ENCODE measurements around the gene SYTL2.

- TF ChIP-seq CTCF (conservative IDR thresholded peaks at IDR 0.05; ENCODE audit: low read depth in 2 of 2) (no peak), REST (IDR thresholded peaks at IDR 0.05; ENCODE audit: unreplicated experiment) (no peak), EZH2phosphoT487 (IDR thresholded peaks at IDR 0.05; ENCODE audit: unreplicated experiment) (no peak), ETS1 (IDR thresholded peaks at IDR 0.05) (no peak), EZH2 (IDR thresholded peaks at IDR 0.05; ENCODE audit: low read depth, unreplicated experiment) (no peak), POLR2AphosphoS5 (IDR thresholded peaks at IDR 0.05; ENCODE audit: low read depth) (no peak), STAT1 (IDR thresholded peaks at IDR 0.05; ENCODE audit: unreplicated experiment) (no peak), CREB1 (CRISPR knock-in tag; IDR thresholded peaks at IDR 0.05; ENCODE audit: low read depth) (no peak), NANOG (IDR thresholded peaks at IDR 0.05; ENCODE audit: borderline replicate concordance) (no peak), ZNF114 (CRISPR knock-in tag; IDR thresholded peaks at IDR 0.05) (no peak), ZNF462 (CRISPR knock-in tag; IDR thresholded peaks at IDR 0.05) (no peak), JUNB (IDR thresholded peaks at IDR 0.05; ENCODE audit: unreplicated experiment) (no peak)
These were observed 59.2 kb downstream of the SYTL2 start for GRCh38 chr11:85751724-85752123.

Data from GM23338 (cell line).